PFSK-1 (cell line): ENCODE results near the gene TDRD3.

Experiments
- FOXP2 ChIP-seq: optimal IDR thresholded peaks from 2 replicates; pipeline ENCODE3; 2011; ENCODE audit warnings: borderline replicate concordance, control low read depth, inconsistent platforms; ENCODE audit not compliant: insufficient read depth; ENCODE audit errors: extremely low read length, extremely low read depth
- POLR2AphosphoS5 ChIP-seq: IDR thresholded peaks from 2 replicates; pipeline ENCODE4 v1.6.1; 2012; ENCODE audit warnings: low read depth, mild to moderate bottlenecking, control low read depth, low read length, moderate library complexity
- REST ChIP-seq, 2 experiments: IDR thresholded peaks; 2 replicates each; pipeline versions ENCODE4 v1.6.1 to v1.8.0; 2011 to 2012; ENCODE audit warnings: low read depth in 2 of 2, low read length in 2 of 2, control low read depth in 1 of 2, inconsistent platforms in 1 of 2, mild to moderate bottlenecking in 1 of 2, moderate library complexity in 1 of 2; ENCODE audit not compliant: insufficient read depth in 1 of 2
- SIN3A ChIP-seq: IDR thresholded peaks from 2 replicates; pipeline ENCODE4 v1.6.1; 2012; ENCODE audit warnings: mild to moderate bottlenecking, low read length, moderate library complexity, borderline replicate concordance; ENCODE audit not compliant: insufficient read depth
- TAF1 ChIP-seq: IDR thresholded peaks from 2 replicates; pipeline ENCODE4 v1.6.1; 2012; ENCODE audit warnings: low read length, control low read depth, borderline replicate concordance; ENCODE audit not compliant: insufficient read depth

TDRD3 gene

GRCh38 chr13:60494296-60494695, 97.3 kb downstream of the TDRD3 start:
- no peak for TF ChIP-seq REST (IDR thresholded peaks at IDR 0.05; ENCODE audit: insufficient read depth in 1 of 2, low read depth in 2 of 2, low read length in 2 of 2)
- no peak for TF ChIP-seq FOXP2
- no peak for TF ChIP-seq POLR2AphosphoS5
- no peak for TF ChIP-seq SIN3A
- no peak for TF ChIP-seq TAF1

GRCh38 chr13:60501236-60501635, 104.2 kb downstream of the TDRD3 start:
- no peak for TF ChIP-seq SIN3A
- TF ChIP-seq FOXP2 = no peak
- TF ChIP-seq REST (IDR thresholded peaks at IDR 0.05; ENCODE audit: insufficient read depth in 1 of 2, low read depth in 2 of 2, low read length in 2 of 2) = no peak
- TF ChIP-seq TAF1 = no peak
- no peak for TF ChIP-seq POLR2AphosphoS5

GRCh38 chr13:60509601-60510386, 112.8 kb downstream of the TDRD3 start:
- no peak for TF ChIP-seq TAF1
- TF ChIP-seq POLR2AphosphoS5 = no peak
- TF ChIP-seq REST (IDR thresholded peaks at IDR 0.05; ENCODE audit: insufficient read depth in 1 of 2, low read depth in 2 of 2, low read length in 2 of 2) = no peak
- TF ChIP-seq SIN3A = no peak
- TF ChIP-seq FOXP2 = no peak

GRCh38 chr13:60511637-60512036, 114.6 kb downstream of the TDRD3 start:
- TF ChIP-seq POLR2AphosphoS5 = no peak
- TF ChIP-seq SIN3A = no peak
- no peak for TF ChIP-seq FOXP2
- no peak for TF ChIP-seq TAF1
- no peak for TF ChIP-seq REST (IDR thresholded peaks at IDR 0.05; ENCODE audit: insufficient read depth in 1 of 2, low read depth in 2 of 2, low read length in 2 of 2)
